Lung microvascular endothelial cell (primary cell): ENCODE results near the gene PMIS2. TPM values are rescaled to one million over a fixed set of nuclear protein-coding genes. Genes with fewer than 3 reads are reported as not detected.

ENCODE experiments used
- DNase-seq, 2 donors: peaks; one replicate each; pipeline versions ENCODE4 v3.0.0 to v3.0.0-alpha.2; 2010; ENCODE audit warnings: low read depth in 2 of 2
- total RNA-seq: library from RNA; depleted of rRNA; stranded (reverse); fragments of >200 nt; gene quantifications from 2 replicates; pipeline ENCODE4 v1.2.1, GENCODE V29; 2014

PMIS2 gene
- total RNA-seq, 1 donor from 2014 or later = not detected

DNA sequence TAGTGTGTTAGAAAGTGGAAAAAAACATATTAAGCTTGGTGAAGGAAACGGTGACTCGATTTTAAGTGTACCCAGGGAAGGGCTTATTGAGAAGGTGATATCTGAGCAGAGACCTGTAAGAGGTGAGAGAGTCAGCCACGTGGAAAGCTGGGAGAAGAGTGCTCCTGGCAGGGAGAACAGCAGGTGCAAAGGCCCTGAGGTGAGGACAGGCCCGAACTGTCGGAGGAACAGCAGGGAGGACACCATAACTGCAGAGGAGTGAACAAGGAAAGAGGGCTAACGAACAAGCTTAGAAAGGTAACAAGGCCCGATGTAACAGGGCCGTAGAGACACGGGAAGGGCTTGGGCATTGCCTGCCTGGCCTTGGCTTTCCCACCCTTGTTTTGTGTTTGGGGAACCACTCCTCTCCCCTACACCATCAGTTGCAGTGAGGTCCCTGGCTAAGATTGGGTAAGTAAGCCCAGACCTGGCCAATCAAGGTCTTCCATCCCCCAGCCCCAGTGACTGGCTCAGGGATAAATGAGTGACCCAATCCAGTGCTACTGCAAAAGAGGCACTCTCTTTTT lies 29.9 kb upstream of the PMIS2 start:
- DNase-seq = no peak

DNA sequence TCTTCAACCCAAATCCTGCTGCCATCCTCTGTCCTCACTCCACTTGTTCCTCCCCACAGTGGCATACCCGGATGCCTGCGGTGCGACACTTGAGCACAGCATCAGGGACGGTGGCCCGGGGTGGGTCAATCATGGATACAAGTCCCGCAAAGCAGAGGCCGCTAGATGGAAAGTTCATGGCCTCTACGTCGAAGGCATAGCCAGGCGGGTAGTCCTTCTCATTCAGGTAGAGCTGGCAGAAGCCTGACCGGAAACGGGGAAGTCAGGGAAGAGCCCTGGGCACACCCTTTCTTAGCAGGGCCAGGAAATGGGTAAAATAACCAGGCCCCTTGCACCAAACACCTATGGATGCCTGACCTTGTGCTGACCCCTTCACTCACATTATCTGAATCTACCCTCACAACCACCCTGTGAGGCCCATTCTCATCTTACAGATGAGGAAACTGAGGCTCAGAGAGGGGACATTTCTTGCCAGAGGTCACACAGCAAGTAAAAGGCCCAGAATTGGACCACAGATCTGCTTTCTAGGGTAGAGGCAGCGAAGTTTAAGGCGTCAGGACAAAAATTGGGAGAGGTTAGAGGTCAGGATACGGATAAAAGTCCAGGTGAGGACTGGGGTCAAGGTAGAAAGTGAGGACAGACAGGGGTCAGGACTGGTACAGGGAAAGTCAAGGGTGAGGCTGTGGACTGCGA lies 29.0 kb upstream of the PMIS2 start:
- no peak for DNase-seq

DNA sequence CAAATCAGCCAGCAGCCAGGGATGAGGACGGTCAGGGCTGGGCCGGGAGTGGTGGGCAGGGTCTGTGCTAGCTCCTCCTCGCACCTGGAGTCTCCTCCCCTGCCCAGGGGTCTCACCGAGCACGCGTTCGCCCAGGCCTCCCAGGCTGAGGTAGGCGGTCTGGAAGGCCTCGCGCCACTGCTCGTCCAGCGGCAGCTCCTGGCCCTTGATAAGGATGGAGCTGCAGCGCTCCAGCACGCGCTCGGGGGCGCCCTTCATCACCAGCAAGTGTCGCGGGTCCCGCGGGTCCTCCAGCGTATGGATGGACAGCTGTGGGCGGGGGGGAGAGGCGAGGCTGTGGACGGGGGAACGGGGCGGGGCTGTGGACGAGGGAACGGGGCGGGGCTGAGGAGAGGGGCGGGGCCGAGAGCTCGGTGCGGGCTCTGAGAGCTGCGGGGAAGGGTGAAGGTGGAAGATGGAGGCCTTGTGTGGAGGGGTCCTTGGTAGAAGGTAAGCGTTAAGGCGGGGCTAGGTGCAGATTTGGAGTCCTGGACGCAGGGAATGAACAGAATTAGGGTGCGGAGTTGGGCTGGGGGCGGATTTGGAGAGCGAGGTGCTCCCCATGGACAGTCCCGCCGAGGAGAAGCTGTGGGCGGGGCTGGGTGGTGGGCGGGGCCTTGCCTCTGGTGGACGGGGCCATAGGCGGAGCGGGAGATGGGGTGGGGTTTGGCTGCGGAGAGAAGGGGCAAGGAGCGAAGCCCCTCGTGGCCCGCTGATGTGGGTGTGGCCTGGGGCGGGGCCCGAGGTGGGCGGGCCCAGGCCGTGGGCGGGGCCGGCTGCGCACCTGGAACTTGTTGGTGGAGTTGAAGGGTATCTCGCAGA lies 28.2 kb upstream of the PMIS2 start:
- DNase-seq = peak; percentile 42 to 61

DNA sequence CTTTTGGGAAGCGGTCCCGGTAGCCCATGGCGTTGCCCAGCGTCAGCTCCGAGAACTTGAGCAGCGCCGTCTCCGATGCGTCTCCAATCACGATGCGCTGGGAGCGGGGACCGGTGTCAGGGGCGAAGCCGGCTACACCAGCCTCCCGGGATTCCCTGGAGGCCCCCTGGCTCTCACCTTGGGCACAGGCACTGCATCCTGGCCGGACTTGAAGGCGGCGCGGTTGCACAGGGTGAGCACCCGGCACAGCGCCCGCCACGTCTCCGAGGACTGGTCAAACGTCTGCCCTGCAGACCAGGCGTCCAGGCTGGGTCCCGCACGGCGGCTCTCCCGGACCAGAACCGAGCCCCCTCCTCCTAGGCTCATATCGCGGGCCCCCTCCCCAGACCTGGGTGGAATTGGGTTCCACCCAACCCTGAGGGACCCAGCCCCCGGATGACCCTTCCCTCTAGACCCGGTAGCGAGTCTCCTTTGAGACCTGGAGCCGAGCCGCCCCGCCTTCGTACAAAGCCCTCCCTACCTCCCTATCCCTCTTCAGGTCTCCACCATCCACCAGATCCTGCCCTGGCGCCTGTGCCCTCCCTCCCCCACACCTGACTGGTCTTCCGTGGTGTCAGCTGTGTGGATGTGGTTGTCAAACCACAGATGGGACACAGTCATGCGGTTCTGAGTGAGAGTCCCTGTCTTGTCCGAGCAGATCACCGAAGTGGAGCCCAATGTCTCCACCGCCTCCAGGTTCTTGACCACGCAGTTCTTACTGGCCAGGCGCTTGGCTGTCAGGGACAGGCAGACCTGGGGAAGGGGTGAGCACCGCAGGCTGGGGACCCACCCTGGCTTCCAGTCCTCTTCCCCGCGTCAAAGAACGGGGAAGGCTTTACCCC lies 27.3 kb upstream of the PMIS2 start:
- DNase-seq = no peak

DNA sequence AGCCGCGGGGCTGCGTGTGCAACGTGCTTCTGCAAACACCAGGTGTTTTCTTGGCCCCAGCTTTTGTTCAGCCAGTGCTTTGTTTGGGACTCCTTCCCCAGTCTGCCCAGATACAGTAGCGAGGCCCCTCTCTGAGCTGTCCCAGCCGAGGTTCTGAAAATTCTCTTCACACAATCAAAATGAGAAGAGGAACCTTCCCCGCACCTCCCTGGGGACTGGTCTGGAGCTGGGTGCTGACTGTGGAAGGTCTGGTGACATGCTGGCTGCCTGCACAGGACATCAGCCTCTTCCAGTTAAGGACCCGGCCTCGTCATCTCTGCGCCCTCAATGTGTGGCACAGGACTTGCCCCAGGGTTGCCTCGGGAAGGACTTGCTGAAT lies 26.7 kb upstream of the PMIS2 start:
- no peak for DNase-seq

DNA sequence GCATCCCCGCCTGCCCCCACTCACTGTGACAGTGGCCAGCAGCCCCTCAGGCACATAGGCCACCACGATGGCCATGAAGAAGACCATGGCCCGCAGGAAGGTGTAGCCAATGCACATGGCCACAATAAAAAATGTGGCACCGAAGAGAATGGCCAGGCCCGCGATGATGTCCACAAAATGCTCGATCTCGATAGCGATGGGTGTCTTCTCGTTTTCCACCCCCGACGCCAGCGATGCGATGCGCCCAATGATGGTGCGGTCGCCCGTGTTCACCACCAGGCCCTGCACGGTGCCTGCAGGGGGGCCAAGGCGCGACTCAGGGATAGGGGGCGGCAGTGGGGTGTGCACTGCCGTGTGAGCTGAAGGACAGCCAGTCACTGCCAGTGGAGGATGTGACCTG lies 26.2 kb upstream of the PMIS2 start:
- DNase-seq = no peak

DNA sequence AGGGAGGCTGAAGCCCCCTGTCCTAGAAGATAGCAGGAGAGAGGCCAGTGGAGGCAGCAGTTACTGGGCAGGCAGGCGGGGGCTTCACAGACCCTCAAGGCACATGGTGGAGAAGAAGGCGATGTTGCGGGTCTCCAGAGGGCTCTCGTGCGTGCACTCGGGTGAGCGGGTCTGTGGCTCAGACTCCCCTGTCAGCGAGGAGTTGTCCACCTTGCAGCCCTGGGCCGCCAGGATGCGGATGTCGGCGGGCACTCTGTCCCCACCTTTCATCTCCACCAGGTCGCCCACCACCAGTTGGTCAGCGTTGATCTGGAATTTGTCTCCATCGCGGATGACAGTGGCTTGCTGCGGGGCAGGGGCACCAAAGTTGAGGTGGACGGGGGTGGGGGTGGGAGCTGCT lies 25.7 kb upstream of the PMIS2 start:
- no peak for DNase-seq

DNA sequence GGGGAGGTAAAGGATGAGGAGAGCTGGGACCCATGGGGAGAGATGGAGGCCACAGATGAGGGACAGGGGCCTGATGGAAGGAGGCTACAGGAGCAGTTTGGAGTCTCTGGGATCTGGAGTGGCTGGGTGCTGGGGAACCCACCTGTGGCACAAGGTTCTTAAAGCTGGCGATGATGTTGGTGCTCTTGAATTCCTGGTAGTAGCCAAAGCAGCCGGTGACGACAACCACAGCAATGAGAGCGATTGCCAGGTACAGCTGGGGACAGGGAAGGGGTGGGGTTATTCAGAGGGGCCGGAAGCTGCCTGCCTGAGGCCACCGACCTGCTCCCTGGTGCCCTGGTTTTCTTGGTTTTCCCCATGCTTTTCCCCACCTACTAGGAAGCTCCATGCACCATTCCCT lies 25.3 kb upstream of the PMIS2 start:
- no peak for DNase-seq

DNA sequence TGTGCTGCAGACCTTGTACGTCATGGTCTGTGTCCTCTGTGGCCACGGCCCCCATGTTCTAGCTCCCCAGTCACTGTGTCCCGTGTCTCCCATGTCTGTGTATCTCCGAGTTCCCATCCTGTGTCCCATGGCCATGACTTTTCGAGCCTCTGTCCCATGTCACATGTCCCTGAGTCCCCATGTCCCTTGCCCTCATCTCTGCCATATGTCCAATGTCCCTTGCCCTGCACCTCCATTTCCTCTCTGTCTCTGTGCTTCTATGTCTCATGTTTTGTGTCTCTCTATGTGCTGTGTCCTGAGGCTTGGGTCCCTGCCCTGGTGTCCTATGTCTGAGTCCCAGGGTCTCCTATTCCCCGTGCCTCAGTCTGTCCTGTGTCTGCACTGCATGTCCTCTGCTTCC lies 24.5 kb upstream of the PMIS2 start:
- no peak for DNase-seq

DNA sequence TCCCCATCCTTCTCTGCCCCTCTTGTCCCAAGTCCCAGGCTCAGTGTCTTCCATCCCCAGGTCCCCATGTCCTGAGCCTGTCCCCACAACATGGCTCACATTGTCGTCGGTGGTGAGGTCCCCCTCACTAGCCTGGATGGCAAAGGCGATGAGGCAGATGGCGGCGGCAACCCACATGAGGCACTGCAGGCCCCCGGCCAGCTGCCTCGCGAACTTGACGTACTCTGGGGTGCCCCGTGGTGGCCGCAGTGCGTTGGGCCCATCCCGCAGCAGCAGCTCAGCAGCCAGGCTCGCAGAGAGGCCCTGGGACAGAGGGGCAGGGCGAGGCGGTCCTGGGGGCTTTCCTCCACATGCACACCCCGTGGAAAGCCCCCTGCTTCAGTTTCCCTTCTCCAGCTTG lies 23.6 kb upstream of the PMIS2 start:
- no peak for DNase-seq

DNA sequence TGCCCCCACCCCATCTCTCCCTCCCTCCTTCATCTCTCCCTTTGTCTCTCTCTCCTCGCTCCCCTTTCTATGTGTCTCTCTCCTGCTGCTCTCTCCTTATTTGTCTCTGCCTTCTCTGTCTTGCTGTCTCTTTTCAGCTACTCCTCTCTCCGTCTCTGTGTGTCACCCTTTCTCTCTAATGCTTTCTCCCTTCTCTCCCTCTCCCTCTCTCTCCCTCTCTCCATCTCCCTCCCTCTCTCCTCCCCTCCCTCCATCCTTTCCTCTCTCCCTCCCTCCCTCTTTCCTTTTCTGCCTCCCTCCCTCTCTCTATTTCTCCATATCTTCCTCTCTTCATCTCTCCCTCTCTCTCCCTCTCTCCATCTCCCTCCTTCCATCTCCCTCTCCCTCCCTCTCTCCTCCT lies 23.2 kb upstream of the PMIS2 start:
- no peak for DNase-seq

DNA sequence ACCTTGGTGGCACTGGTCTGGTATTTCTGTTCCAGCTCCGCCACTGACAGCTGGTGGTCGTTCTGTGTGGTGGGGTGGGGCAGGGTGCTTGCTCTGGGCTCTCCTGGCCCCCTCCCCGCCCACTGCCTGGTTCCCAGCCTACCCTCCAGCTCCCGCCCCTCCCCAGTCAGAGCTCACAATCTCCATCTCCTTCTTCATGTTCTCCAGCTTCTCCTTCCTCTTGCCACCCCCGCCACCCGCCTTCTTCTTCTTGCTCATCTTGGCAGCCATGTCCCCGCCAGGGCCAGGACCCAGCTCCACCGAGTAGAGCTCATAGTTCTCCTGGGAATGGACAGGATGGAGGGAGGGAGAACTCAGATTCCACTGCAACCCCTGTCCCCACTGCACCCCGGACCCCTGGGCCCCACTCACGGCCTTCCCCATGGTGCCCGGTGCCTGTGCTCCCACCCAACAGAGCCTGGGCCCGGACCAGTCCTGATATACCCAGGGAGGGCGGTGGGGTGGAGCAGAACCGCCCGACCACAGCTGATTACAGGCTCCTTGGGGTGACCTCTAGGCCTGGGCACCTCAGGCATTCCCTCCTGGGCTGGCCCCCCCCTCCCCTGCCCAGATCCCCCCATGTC lies 22.7 kb upstream of the PMIS2 start, which contains the start of gene ATP4A:
Gene ATP4A (minus strand): TSS at position 452 of the 623 bp plus-strand sequence. CDS start 29 bp downstream, at position 423.
- DNase-seq = no peak

DNA sequence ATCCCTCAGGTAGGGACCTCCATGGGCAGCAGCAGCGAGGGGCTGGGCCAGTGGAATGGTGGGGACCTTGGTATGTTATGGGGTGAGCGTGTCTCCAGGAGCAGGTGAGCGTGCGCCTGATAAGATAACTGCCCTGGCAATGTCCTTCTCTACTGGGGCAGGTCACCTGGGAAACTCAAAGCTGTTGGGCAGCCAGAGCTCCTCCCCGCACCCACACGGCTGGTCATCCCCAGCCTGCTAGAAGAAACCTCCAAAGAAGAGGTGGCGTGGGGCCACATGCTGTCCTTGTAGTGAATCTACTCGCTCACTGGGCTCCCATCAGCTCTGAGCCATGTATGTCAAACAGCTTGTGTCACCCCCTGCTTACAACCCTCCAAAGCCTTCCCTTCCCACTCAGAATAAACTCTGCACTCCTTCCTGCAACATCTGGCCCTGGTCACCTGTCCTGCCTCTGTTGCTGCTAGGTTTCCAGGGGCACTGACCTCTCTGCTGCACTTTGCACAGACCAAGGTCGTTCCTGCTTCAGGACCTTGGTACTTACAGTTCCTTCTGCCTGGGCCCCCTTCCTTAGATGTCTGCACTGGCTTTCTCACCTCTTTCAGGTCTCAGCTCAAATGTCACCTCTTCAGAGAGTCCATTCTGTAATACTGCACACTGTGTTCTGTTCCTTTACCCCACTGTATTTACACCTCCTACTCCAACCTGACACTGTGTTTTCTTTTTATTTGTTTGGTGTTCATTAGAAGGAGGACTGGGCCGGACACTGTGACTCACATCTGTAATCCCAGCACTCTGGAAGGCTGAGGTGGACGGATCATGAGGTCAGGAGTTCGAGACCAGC lies 20.7 kb upstream of the PMIS2 start:
- DNase-seq = no peak

DNA sequence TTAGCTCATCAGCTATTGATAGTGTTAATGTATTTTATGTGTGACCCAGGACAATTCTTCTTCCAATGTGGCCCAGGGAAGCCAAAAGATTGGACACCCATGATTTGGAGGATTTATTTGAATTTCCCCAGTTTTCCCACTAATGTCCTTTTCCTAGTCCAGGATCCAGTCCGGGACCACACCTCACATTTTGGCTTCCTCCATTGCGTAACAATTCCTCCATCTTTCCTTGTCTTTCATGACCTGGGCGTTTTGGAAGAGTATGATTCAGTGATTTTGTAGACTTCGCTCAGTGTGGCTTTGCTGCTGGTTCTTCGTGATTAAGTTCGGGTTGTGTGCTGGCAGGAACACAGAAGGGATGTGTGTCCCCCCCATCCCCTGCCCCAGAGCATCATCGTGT lies 19.2 kb upstream of the PMIS2 start:
- DNase-seq = no peak

DNA sequence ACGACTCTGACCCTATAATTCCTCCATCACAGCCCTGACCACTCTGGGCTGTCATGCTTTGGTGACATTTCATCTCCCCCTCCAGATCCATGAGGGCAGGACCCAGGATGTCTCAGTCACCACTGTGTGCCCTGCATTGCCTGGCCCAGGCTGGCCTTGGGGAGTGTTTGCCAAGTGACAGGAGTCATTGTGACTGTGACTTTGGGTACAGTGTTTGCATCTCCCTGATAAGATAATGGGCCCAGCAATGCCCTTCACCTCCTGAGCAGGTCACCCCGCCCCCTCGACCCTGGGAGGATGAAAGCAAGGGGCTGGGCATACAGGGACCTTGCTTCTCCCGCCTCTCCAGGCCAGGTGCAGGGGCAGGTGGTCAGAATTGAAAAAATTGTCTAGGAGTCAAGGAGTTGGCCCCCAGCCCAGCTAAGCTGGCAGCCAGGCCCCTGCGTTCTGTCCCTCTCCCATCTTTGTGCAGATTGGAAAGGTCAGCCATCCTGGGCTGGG lies 16.6 kb upstream of the PMIS2 start:
- DNase-seq = no peak

DNA sequence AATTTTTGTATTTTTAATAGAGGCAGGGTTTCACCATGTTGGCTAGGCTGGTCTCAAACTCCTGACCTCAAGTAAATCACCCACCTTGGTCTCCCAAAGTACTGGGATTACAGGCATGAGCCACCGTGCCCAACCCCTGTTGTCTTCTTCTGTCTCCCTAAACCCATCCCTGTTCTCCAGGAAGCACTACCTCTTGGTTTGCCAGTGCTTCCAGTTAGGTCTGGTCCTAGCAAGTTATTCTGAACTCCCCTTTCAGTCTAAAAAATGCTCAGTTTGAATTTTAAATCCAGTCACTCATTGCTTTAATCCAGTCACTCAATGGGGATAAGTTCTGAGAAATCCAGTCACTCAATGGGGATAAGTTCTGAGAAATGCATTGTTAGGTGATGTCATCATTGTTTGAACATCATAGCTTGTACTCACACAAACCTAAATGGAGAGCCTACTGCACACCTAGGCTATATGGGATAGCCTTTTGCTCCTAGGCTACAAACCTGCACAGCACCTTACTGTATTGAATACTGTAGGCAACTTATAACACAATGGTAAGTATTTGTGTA lies 14.5 kb upstream of the PMIS2 start:
- DNase-seq = no peak

DNA sequence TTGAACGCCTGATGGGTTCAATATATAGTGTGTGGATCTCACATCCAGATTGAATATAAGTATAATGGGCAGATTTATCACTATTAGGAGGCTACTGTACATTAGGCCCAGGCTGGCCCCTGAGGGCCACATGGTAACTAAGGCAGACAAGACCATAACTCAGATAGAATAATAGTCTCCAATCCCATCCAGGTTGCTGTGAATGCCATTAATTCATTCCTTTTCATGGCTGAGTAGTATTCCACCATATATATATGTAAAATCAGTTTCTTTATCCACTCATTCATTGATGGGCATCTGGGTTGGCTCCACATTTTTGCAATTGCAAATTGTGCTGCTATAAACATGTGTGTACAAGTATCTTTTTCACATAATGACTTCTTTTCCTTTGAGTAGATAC lies 8.1 kb upstream of the PMIS2 start:
- DNase-seq = no peak

DNA sequence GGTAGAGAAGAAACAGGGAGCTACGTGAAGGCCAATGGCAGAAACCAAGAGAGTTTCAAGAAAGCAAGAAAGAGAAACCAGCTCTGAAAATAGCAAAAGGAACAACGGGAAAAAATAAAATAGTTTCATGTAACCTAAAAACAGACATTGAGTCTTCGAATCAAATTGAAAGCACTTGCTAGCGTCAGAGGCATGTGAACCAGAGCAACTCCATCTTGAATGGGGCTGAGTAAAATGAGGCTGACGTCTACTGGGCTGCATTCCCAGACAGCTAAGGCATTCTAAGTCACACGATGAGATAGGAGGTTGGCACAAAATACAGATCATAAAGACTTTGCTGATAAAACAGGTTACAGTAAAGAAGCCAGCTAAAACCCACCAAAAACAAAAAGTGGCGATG lies 7.3 kb upstream of the PMIS2 start:
- no peak for DNase-seq

DNA sequence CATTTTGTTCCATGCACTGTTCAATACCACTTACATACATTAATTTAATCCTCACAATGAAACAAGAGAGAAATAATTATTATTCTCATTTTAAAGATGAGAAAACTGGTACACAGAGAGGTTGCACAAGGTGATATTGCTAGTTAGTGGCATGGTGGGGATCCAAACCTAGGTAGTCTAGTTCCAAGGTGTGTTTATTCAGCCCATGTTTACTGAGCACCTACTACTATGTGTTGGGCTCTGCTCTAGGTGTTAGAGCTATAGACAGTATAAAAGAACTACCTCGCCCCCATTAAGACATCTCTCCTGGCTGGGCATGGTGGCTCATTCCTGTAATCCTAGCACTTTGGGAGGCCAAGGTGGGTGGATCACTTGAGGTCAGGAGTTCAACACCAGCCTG lies 3.2 kb upstream of the PMIS2 start:
- DNase-seq = no peak

DNA sequence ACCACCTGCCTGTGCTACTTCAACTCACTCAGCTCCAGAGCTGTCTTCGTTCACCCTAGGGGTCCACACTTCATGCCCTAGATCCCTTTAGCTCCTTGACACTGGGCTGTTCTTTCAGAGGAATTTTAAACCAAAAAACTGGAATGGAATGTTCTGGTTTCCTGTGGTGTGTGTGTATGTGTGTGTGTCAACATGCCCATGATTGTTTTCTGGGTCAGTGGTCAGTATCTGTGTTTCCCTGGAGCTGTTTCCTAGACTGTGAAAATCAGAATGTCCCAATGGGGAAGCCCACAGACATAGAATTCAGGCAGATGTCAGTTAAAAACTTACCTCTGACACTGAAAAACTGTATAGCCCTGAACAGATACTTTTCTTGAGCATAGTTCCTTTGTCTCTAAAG lies 1.3 kb downstream of the PMIS2 start:
- peak in 1 of 2 donors; percentile 69 for DNase-seq
